T-helper 2 cell treated with Interferon-gamma antibody and Interleukin-4, amounts not matched to agents 100 ng/mL and 5 ng/mL, for 36 hours (primary cell): Measurements from ENCODE around the gene PPARG. TPM values are rescaled to one million over a fixed set of nuclear protein-coding genes. Genes with fewer than 3 reads are reported as not detected.
"Not testable (repeated sequence)": the region's sequence is repeated elsewhere in the genome, so short reads cannot be mapped to it uniquely, and the experiment has no call there.

Experiments
- intact Hi-C: fragments of 100-400 bp; cut with micrococcal nuclease; formaldehyde crosslinking; loops from one replicate; pipeline ENCODE4 v1.15.1; 2023
- total RNA-seq: library from RNA; stranded (reverse); gene quantifications from 2 replicates; pipeline ENCODE4 v1.2.3, GENCODE V29; 2022

The PPARG gene
- 1.2 and 1.7 TPM in 2 replicates for total RNA-seq

DNA sequence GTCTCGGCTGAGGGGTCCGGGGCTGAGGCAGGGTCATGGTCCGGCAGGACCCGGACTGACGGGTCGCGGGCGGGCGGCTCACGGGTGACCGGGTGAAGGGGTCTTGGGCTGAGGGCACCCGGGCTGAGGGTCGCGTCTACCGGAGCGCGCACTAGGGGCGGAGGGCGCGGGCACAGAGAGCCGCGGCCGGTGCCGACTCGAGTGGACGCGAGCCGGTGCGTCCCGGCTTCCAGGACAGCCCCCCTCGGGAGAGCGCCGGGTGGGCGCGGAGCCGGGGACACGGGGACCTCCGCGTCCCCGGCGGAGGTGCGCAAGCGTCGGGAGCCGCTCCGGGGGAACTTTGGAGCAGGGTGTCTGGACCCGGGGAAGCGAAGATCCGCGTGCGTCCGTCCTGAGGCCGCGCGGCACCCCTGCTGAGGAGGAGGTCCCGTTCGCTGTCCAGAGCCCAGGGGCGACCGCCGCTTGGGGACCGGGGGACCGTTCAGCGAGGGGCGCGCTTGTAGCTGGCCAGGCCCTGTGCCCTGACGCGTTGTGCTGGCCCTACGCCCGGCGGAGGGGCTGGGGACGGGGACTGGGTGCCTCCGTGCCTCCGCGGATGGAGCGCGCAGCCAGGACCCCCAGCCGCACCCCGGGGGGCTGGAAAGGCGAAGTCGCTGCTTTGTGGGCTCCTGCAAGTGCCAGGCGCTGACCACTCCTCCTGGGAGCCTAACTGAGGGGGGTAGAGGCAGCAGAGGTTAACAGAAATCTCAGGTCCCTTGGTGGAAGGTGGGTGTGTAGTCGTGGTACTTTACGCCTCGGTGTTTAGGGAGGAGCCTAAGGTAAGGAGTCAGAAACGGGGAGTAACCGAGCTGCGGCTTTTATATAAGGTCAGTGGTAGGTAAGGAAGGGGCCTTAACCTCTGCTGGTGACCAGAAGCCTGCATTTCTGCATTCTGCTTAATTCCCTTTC is at the start of gene PPARG:
Gene PPARG (plus strand): TSS at position 889 of the 948 bp plus-strand sequence. CDS start 90,642 bp downstream, outside the sequence.
- intact Hi-C loops = loop anchor here (5.0 kb wide), 1 partner anchor 194 kb away; the partner anchor contains the start of gene TSEN2

DNA sequence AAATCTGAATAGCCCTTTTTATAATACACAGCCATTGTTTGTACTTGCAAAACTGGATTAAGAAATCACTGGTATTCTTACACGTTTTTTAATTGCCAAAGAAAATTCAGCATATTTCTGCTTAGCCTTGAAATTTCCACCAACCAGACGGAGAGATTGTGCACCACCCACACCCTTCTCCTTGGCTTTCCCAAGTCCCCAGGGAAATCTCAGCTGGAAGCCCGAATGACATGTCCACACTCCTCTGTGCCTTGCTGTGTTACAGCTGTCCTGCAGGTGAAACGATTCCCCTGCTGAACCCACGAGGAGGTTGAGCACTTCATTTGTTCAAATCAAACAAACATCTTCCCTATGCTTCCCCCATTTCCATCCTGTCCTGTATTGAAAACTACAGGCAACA is 49.6 kb upstream of the PPARG start:
- intact Hi-C loops = no loop called here

GRCh38 chr3:12242772-12243171 is 46.1 kb upstream of the PPARG start:
- intact Hi-C loops = no loop called here

GRCh38 chr3:12246497-12247163 is 42.2 kb upstream of the PPARG start:
- intact Hi-C loops = no loop called here

DNA sequence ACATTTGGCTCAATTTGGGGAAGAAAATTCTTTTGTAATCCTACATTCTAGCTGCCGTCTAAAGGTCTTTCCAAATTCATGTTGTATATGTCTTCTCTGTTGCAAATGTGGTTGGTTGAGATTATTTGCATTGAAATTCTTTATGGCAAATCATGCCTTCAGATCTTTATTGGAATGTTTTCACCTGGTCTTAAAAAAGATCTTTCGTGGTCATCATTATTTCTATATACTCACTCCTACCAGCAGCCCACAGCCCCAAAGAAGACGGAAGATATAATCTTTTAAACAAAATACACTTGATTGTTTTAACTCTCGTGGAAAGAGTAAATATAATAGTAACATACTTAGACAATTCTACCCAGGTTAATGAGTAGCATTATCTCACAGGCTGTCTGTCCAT is 41.5 kb upstream of the PPARG start:
- intact Hi-C loops = no loop called here

DNA sequence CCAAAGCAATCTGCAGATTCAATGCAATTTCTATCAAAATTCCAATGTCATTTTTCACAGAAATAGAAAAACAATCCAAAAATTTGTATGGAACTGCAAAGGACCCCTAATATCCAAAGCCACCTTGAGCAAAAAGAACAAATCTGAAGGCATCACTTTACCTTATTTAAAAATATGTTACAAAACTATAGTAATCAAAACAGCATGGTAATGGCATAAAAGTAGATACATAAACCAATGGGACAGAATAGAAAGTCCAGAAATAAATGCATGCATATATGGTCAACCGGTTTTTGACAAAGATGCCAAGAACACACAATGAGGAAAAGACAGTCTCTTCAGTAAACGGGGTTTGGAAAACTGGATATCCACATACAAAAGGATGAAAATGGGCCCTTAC is 39.4 kb upstream of the PPARG start:
- intact Hi-C loops = no loop called here

- intact Hi-C loops = no loop called here
Observed at GRCh38 chr3:12252889-12253288, 36.0 kb upstream of the PPARG start.

GRCh38 chr3:12253516-12254343 is 35.1 kb upstream of the PPARG start:
- intact Hi-C loops = no loop called here

- intact Hi-C loops = no loop called here
Observed at GRCh38 chr3:12255393-12255792, 33.5 kb upstream of the PPARG start.

DNA sequence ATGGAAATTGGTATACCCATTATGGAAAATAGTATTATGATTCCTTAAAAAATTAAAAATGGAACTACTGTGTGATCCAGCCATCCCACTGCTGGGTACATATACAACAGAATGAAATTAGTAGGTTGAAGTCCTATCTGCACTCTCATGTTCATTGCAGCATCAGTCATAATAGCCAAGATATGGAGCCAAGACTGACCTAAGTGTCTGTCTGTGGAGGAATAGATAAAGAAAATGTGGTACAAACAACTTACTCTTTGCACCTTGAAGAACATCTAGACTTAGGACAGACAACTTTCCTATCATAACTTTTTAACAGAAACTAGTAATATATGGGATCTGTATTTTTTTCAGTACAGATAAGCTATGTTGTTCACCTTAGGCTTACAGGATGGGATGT is 30.0 kb upstream of the PPARG start:
- intact Hi-C loops = no loop called here

DNA sequence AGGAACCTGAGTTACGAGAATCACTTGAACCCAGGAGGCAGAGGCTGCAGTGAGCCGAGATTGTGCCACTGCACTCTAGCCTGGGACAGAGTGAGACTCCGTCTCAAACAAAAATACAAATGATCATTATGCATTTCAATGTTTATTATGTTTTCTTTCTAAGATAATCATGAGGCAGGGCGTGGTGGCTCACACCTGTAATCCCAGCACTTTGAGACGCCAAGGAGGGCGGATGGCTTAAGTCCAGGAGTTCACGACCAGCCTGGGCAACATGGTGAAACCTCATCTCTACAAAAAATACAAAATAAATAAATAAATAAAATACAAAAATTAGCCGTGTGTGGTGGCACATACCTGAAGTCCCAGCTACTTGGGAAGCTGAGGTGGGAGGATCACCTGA is 26.7 kb upstream of the PPARG start:
- intact Hi-C loops = not testable (repeated sequence)

- intact Hi-C loops = no loop called here
Observed at GRCh38 chr3:12265508-12265907, 23.4 kb upstream of the PPARG start.

DNA sequence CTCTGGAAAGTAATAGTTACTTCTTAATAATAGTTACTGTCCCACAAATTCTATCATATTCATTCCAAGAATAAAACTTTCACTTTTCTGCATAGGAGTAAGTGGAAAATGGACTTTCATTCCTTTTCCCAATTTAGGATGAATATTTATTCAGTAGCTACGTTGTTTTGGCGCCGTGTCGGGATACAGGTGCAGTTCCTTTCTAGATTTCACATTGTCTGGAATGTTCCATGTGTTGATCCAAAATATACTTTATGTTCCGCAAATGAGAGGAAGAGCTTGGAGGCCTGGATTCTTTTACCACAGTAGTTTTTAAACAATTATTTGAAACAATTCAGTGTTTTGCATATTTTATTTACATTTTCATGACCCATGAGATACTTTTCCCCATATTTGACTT is 22.8 kb upstream of the PPARG start:
- intact Hi-C loops = no loop called here

DNA sequence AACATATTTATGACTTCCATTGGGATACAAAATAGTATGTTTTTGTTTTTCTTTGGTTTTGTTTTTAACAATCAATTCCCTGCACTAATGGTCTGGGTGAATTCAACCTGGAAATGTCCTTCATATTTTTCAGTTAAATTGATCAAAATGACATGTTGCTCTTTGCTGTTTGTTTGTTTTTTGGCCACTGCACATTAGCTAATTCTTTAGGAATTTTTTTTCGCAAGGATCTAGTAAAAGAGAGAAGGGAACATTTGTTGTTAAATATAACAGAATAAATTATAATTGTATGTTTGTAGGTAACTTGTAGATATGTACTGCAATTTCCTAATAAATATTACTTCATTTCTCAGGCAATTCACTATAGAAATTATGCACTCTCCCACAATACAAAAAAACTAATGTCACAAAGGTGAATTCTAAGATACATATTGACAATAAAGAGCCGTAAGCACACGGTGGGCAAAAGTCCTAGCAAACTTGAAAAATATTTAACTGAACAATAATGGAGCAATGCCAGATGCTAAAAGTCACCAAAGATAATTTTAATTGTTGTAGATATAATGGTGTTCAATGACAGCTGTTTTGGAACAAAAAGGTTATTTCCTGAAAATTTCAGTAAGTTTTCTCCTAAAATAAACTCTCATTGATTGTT is 21.4 kb upstream of the PPARG start:
- intact Hi-C loops = no loop called here

GRCh38 chr3:12268049-12268735 is 20.7 kb upstream of the PPARG start:
- intact Hi-C loops = no loop called here

DNA sequence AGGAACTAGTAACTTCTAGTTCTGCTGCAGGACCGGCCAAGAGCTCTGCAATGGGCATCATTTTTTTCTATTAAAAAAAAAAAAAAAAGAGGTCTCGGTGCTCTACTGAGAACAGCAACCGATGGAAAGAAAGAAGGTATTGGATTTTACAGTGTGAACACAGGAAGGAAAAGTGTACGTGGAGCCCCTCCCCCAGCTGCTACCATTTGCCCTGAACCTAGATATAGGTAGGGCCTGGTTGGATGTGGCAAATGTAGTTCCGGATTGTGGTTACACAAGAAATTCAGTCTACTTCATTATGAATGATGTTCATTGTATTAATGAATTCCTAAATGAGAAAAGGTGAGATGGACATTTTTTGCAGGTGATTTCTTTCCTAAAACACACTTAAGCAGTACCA is 17.9 kb upstream of the PPARG start:
- intact Hi-C loops = no loop called here

DNA sequence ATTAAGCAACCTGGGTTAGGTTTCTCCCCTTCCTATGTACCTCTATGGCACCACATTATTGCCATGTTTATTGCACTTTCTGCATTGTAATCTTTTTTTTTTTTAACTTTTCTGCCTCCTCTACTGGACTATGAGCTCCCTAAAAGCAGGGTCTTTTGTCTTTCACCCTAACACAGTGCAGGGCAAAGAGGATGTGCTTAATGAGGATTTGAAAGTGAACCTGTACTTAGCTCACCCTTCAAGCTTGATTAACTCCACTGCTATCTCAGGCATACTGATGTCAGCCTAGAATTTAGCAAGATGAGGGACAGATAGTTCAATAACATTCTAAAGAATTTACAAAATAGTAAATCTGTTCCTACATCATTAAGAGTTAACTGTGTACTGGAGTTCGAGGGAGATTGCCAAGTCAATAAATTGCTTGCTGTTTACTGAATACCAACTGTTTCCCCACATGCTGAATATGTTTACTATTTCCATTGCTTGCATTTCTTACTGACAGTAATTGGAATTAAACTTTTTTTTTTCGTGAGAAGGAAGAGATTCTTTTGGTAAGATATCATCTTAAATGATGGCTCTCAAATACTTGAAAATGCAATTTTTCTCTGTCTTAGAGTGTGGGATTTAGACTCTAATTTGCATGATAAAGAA is 15.7 kb upstream of the PPARG start:
- intact Hi-C loops = no loop called here

DNA sequence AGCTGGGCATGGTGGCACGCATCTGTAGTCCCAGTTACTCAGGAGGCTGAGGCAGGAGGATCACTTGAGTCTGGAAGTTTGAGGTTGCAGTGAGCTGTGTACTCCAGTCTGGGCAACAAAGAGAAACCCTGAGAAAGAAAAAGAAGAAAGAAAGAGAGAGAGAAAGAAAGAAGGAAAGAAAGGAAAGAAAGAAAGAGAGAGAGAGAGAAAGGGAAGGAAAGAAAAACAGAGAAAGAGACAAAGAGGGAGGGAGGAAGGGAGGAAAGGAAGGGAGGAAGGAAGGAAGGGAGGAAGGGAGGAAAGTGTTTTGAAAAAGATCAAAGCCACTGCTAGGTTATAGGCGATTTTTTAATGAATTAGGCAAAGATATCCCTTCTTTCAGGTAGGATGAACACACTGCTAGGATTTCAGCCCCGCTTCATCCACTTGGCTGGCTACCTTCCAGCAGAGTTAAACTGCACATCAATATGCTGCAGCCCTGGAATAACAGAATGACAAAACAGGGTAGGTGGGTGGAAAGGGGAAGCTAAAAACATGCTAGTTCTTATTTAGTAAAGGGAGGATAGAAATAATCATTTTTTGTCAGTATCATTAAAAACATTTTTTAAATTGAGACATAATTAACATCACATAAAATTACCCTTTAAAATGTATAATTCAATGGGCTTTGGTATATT is 12.8 kb upstream of the PPARG start:
- intact Hi-C loops = no loop called here

DNA sequence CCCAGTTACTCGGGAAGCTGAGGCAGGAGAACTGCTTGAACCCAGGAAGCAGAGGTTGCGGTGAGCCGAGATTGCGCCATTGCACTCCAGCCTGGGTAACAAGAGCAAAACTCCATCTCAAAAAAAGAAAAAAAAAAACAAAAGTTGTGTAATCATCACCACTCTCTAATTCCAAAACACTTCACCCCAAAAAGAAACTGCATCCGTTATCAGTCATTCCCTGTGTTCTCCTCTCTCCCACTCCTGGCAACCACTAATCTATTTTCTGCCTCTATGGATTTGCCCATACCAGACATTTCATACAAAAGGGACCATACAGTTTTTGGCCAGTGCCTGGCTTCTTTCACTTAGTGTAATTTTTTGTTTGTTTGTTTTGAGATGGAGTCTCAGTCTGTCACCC is 12.0 kb upstream of the PPARG start:
- intact Hi-C loops = not testable (repeated sequence)
